GM23248 (cell line): ENCODE data around the gene ANO2. TPM values are rescaled to one million over a fixed set of nuclear protein-coding genes. Genes with fewer than 3 reads are reported as not detected.

Source experiments
- DNase-seq: peaks from one replicate; pipeline ENCODE4 v3.0.0-alpha.2; 2015
- H2AFZ ChIP-seq: fragments of 200-600 bp; sonication (generic); 2 replicates; pipeline ENCODE4 v1.6.1; 2016; ENCODE audit warnings: antibody characterized with exemption
- H3F3A ChIP-seq: fragments of 200-600 bp; sonication (generic); 2 replicates; pipeline ENCODE4 v1.6.1; 2016; ENCODE audit warnings: mild to moderate bottlenecking, antibody characterized with exemption, mixed run types; ENCODE audit not compliant: insufficient read depth
- H3K27ac ChIP-seq: fragments of 200-600 bp; sonication (generic); 2 replicates; pipeline ENCODE4 v1.5.1; 2016; ENCODE audit warnings: mild to moderate bottlenecking
- H3K27me3 ChIP-seq: fragments of 200-600 bp; sonication (generic); replicated peaks from 2 replicates; pipeline ENCODE4 v1.6.1; 2016; ENCODE audit warnings: mild to moderate bottlenecking; ENCODE audit not compliant: insufficient read depth
- H3K36me3 ChIP-seq: fragments of 200-600 bp; sonication (generic); 2 replicates; pipeline ENCODE4 v1.6.1; 2016; ENCODE audit warnings: low read depth, mild to moderate bottlenecking
- H3K4me1 ChIP-seq: fragments of 200-600 bp; sonication (generic); 2 replicates; pipeline ENCODE4 v1.6.1; 2016; ENCODE audit warnings: mild to moderate bottlenecking; ENCODE audit not compliant: insufficient read depth
- H3K4me2 ChIP-seq: fragments of 200-600 bp; sonication (generic); one replicate; pipeline ENCODE4 v1.6.1; 2016; ENCODE audit warnings: mild to moderate bottlenecking; ENCODE audit not compliant: unreplicated experiment
- H3K4me3 ChIP-seq: fragments of 200-600 bp; sonication (generic); 2 replicates; pipeline ENCODE4 v1.5.1; 2016; ENCODE audit warnings: mild to moderate bottlenecking
- H3K79me2 ChIP-seq: fragments of 200-600 bp; sonication (generic); 2 replicates; pipeline ENCODE4 v1.6.1; 2016; ENCODE audit warnings: mild to moderate bottlenecking; ENCODE audit not compliant: insufficient read depth
- H3K9ac ChIP-seq: fragments of 200-600 bp; sonication (generic); 2 replicates; pipeline ENCODE4 v1.6.1; 2016; ENCODE audit warnings: mild to moderate bottlenecking
- H3K9me2 ChIP-seq: fragments of 200-600 bp; sonication (generic); 2 replicates; pipeline ENCODE4 v1.6.1; 2016; ENCODE audit warnings: mixed run types, mild to moderate bottlenecking, moderate library complexity; ENCODE audit not compliant: insufficient read depth
- H3K9me3 ChIP-seq: fragments of 200-600 bp; sonication (generic); one replicate; pipeline ENCODE4 v1.6.1; 2017; ENCODE audit warnings: low read depth
- H4K20me1 ChIP-seq: fragments of 200-600 bp; sonication (generic); 2 replicates; pipeline ENCODE4 v1.6.0; 2016; ENCODE audit not compliant: insufficient read depth
- EZH2 ChIP-seq: fragments of 200-600 bp; sonication (generic); IDR thresholded peaks from 2 replicates; pipeline ENCODE4 v1.6.1; 2018; ENCODE audit warnings: antibody characterized with exemption, mild to moderate bottlenecking; ENCODE audit not compliant: insufficient read depth, poor library complexity, severe bottlenecking
- EZH2phosphoT487 ChIP-seq: fragments of 200-600 bp; sonication (generic); IDR thresholded peaks from 2 replicates; pipeline ENCODE4 v1.6.1; 2018; ENCODE audit warnings: antibody characterized with exemption, moderate library complexity, mild to moderate bottlenecking, low read depth; ENCODE audit not compliant: insufficient read depth
- WGBS, 2 experiments: methylation state at CpG; one replicate each; pipeline ENCODE4 v1.1.6; 2015 to 2017; ENCODE audit warnings: low lambda C conversion rate in 2 of 2, low coverage in 1 of 2; ENCODE audit errors: missing lambda C conversion rate in 2 of 2; 5-methylcytosine and 5-hydroxymethylcytosine counted together
- in situ Hi-C: fragments of 300-500 bp; cut with MboI; formaldehyde crosslinking; loops from 2 replicates; pipeline ENCODE4 v1.15.0; 2020
- polyA plus RNA-seq: library from polyadenylated mRNA; unstranded; fragments of >200 nt; fragmentation: Nextera tagmentation; extraction: Ambion mirVana; gene quantifications from 2 replicates; pipeline ENCODE4 v1.2.1, GENCODE V29; 2016
- total RNA-seq: library from RNA; depleted of rRNA; stranded (reverse); fragments of >200 nt; shearing (Covaris generic); gene quantifications from 2 replicates; pipeline ENCODE4 v1.2.3, GENCODE V29; 2014

Gene ANO2
- total and polyA plus RNA-seq, 2 experiments from 2014 or later = not detected

DNA sequence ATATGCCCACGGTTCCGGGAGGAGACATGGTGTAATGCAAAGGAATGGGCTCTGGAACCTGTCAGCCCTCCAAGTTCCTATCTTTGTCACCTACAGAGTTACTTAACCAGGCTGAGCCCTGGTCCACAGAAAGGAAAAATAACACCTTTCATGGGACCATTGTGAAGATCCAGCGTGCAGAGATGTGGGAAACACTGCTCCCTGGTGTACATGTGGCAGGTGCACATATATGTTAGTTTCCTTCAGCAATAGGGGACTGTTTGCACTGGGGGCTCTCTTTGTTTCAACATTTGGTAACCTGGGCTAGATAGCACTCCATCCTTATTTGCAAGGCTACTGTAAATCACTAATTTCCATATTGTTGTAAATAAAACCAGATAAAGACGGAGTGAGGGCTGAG lies 72.3 kb downstream of the ANO2 start:
- Histone ChIP-seq H3K4me3 (no peak overlapping the region), H2AFZ (no peak overlapping the region), H3K9me2 (no peaks in the 10 kb centered on the region), H3K79me2 (no peaks in the 10 kb centered on the region), H3K9me3 (no peaks in the 10 kb centered on the region), H3K27ac (no peak overlapping the region), H3K36me3 (no peaks in the 10 kb centered on the region), H3K4me2 (no peak overlapping the region), H4K20me1 (no peaks in the 10 kb centered on the region), H3K4me1 (no peaks in the 10 kb centered on the region), H3F3A (no peaks in the 10 kb centered on the region), H3K27me3 (no peaks in the 10 kb centered on the region), H3K9ac (no peak overlapping the region)
- 44 to 48% methylated on average over 4 of the region's 4 CpGs for WGBS, 2 experiments
- DNase-seq = peak; percentile 27
- in situ Hi-C loops = no loop called here
- TF ChIP-seq EZH2 (no peak), EZH2phosphoT487 (no peak)

DNA sequence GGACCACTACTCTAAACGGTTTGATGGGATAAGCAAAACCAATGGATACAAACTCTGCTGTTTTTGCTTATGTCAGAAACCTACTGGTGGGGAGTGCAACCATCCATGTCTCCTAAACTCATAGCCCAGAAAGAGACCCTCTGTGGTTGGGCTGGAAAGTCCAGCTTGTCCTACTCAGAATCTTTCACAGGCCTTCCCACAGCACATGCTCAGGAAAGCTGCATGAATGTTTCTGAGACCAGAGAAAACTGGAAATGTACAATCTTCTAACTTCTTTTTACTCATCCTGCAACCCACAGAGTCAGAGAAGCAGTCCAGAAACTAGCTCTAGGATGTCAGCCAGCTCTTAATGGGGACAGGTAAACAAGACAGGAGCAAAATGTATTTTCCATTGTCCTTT lies 73.3 kb downstream of the ANO2 start:
- 6 to 18% methylated on average over 1 of the region's 1 CpG for WGBS, 2 experiments
- no peaks in the 10 kb centered on the region for H4K20me1 ChIP-seq
- H3K4me3 ChIP-seq = no peak overlapping the region
- no peaks in the 10 kb centered on the region for H3K27me3 ChIP-seq
- H3K79me2 ChIP-seq = no peaks in the 10 kb centered on the region
- no peak overlapping the region for H3K27ac ChIP-seq
- no peaks in the 10 kb centered on the region for H3K4me1 ChIP-seq
- H3K9me3 ChIP-seq = no peaks in the 10 kb centered on the region
- H3F3A ChIP-seq = no peaks in the 10 kb centered on the region
- TF ChIP-seq EZH2 = no peak
- TF ChIP-seq EZH2phosphoT487 = no peak
- H3K4me2 ChIP-seq = no peak overlapping the region
- H2AFZ ChIP-seq = no peak overlapping the region
- in situ Hi-C loops = no loop called here
- DNase-seq = no peak
- no peaks in the 10 kb centered on the region for H3K36me3 ChIP-seq
- H3K9ac ChIP-seq = no peak overlapping the region
- H3K9me2 ChIP-seq = no peaks in the 10 kb centered on the region

DNA sequence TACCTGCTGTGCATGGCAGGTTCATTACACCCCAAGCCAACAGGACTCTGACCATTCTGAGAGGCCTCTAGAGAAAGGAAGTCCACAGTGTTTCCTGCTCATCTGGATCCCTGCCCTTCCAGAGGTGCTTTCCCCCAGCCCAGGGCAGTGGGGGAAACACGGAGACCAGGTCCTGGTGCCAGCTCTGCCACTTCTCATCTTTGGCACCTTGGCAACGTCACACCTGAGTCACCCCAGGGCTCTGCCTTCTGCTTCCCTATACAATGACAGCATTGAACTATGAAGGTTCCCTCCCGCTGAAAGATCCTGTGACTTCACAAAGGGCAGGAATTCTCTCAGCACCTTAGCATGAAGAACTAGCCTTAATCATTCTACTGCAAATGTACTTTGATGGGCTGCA lies 74.9 kb downstream of the ANO2 start:
- Histone ChIP-seq H4K20me1 (no peaks in the 10 kb centered on the region), H3K4me3 (no peak overlapping the region), H3F3A (no peaks in the 10 kb centered on the region), H3K4me1 (no peaks in the 10 kb centered on the region), H2AFZ (no peak overlapping the region), H3K9me3 (no peaks in the 10 kb centered on the region), H3K36me3 (no peaks in the 10 kb centered on the region), H3K27ac (no peak overlapping the region), H3K9ac (no peak overlapping the region), H3K27me3 (no peaks in the 10 kb centered on the region), H3K9me2 (no peaks in the 10 kb centered on the region), H3K79me2 (no peaks in the 10 kb centered on the region), H3K4me2 (no peak overlapping the region)
- in situ Hi-C loops = no loop called here
- 42 to 45% methylated on average over 3 of the region's 3 CpGs for WGBS, 2 experiments
- no peak for DNase-seq
- no peak for TF ChIP-seq EZH2phosphoT487

DNA sequence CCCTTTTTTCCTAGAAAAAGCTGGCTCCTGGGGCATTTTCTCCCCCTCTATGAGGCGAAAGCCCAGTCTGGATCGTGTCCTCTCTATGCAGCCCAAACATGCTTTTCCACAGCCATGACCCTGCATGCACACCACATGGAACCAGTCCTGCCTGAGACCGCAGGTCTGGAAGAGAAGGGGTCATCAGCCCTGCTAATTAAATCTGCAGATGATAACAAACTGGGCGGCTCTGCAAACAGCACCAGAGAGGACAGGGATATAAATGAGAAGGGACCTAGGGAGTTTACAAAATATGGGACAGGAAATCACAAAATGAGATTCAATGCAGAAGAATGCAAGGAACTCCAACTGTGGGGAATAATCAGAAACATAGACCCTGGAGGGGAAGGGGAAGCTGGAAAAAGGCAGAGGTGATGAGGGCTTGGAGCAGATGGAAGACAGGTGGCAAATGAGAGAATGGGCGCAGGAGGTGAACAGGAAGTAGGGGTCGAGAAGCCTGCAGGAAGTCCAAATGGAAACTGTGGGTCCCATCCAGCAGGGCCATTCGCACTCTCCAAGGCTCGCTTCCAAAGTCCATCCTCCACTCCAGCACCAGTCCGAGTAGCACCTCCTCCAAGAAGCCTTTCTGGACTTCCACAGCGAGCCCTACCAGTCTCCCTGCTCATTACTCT lies 76.3 kb downstream of the ANO2 start:
- no peak overlapping the region for H3K27ac ChIP-seq
- H3K27me3 ChIP-seq = no peaks in the 10 kb centered on the region
- DNase-seq = no peak
- no peaks in the 10 kb centered on the region for H3F3A ChIP-seq
- no peaks in the 10 kb centered on the region for H4K20me1 ChIP-seq
- no peak overlapping the region for H2AFZ ChIP-seq
- no peaks in the 10 kb centered on the region for H3K9me3 ChIP-seq
- H3K9me2 ChIP-seq = no peaks in the 10 kb centered on the region
- no peak overlapping the region for H3K4me3 ChIP-seq
- 51% methylated on average over 10 of the region's 10 CpGs for WGBS, 2 experiments
- no peak overlapping the region for H3K9ac ChIP-seq
- H3K79me2 ChIP-seq = no peaks in the 10 kb centered on the region
- in situ Hi-C loops = no loop called here
- H3K4me1 ChIP-seq = no peaks in the 10 kb centered on the region
- H3K36me3 ChIP-seq = no peaks in the 10 kb centered on the region
- TF ChIP-seq EZH2phosphoT487 (no peak), EZH2 (no peak)
- H3K4me2 ChIP-seq = no peak overlapping the region

DNA sequence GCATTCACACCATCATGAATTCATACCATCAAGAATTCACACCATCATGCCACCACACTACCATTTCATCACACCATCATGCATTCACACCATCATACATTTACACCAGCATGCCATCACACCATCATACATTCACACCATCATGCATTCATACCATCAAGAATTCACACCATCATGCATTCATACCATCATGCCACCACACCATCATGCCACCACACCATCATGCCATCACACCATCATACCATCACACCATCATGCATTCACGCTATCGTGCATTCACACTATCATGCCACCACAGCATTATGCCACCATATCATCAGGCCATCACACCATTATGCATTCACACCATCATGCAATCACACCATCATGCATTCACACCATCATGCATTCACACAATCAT lies 79.7 kb downstream of the ANO2 start:
- H3K36me3 ChIP-seq = no peaks in the 10 kb centered on the region
- TF ChIP-seq EZH2 (no peak), EZH2phosphoT487 (no peak)
- in situ Hi-C loops = no loop called here

More for the DNA sequence above, 79.7 kb downstream of the ANO2 start:
- H3F3A ChIP-seq = no peaks in the 10 kb centered on the region
- H3K9ac ChIP-seq = no peak overlapping the region
- H3K4me3 ChIP-seq = no peak overlapping the region
- no peaks in the 10 kb centered on the region for H3K9me2 ChIP-seq
- H3K4me2 ChIP-seq = no peak overlapping the region
- WGBS, 2 experiments = 55 to 74% methylated on average over 2 of the region's 2 CpGs
- no peaks in the 10 kb centered on the region for H3K9me3 ChIP-seq
- H3K27me3 ChIP-seq = no peaks in the 10 kb centered on the region
- no peaks in the 10 kb centered on the region for H3K4me1 ChIP-seq
- no peak for DNase-seq
- H4K20me1 ChIP-seq = no peaks in the 10 kb centered on the region
- no peak overlapping the region for H3K27ac ChIP-seq
- H2AFZ ChIP-seq = no peak overlapping the region
- H3K79me2 ChIP-seq = no peaks in the 10 kb centered on the region
